T-cell (primary cell): ENCODE measurements around the gene MYLK2. TPM values are rescaled to one million over a fixed set of nuclear protein-coding genes. Genes with fewer than 3 reads are reported as not detected.
"Not testable (repeated sequence)": the region's sequence is repeated elsewhere in the genome, so short reads cannot be mapped to it uniquely, and the experiment has no call there.

Experiments
- ATAC-seq, 4 experiments: fragments of 200-7000 bp in 3 of 4; fragments of 150-1000 bp in 1 of 4; cut with Tn5 transposase; replicated peaks in 1 of 4; 1 replicate in 3 of 4; 2 replicates in 1 of 4; pipeline ENCODE4 v1.10.0; 2021; ENCODE audit warnings: moderate library complexity in 3 of 4, mild to moderate bottlenecking in 2 of 4, moderate number of reproducible peaks in 1 of 4
- CTCF ChIA-PET, 2 donors: fragments of 300-600 bp; sonication (Branson Sonifier 250); formaldehyde crosslinking; loops; one replicate each; lab custom pipeline; 2022; ENCODE audit warnings: antibody characterized with exemption in 2 of 2; lab: Charles Lee
- POLR2A ChIA-PET, 2 donors: fragments of 300-600 bp; sonication (Branson Sonifier 250); formaldehyde crosslinking; loops; one replicate each; lab custom pipeline; 2022; ENCODE audit warnings: antibody characterized with exemption in 2 of 2; lab: Charles Lee
- DNase-seq, 35 experiments: peaks; one replicate each; pipeline versions ENCODE4 v3.0.0 to v3.0.0-alpha.2; 2013 to 2023
- H3K27ac ChIP-seq: one replicate; pipeline ENCODE4 v1.5.1; 2013; ENCODE audit warnings: low read length
- H3K27me3 ChIP-seq, 2 experiments: replicated peaks in 1 of 2; 1 replicate in 1 of 2; 2 replicates in 1 of 2; pipeline versions ENCODE4 v1.6.1 to v1.7.0; 2013; ENCODE audit warnings: low read length in 1 of 2, mixed read lengths in 1 of 2; ENCODE audit not compliant: control insufficient read depth in 2 of 2, insufficient read depth in 2 of 2; ENCODE audit errors: extremely low read depth in 1 of 2
- H3K36me3 ChIP-seq, 2 donors: 1 replicate in 1 of 2; 2 replicates in 1 of 2; pipeline versions ENCODE4 v1.6.1 to v1.7.0; 2013; ENCODE audit warnings: low read length in 1 of 2; ENCODE audit not compliant: control insufficient read depth in 2 of 2, insufficient read depth in 1 of 2; ENCODE audit errors: extremely low read depth in 1 of 2
- H3K4me1 ChIP-seq, 2 experiments: 1 replicate in 1 of 2; 2 replicates in 1 of 2; pipeline versions ENCODE4 v1.6.1 to v1.7.0; 2013; ENCODE audit warnings: low read length in 2 of 2, mixed read lengths in 1 of 2; ENCODE audit not compliant: insufficient read depth in 2 of 2, control insufficient read depth in 1 of 2; ENCODE audit errors: extremely low read depth in 1 of 2
- H3K4me3 ChIP-seq, 2 donors: 1 replicate in 1 of 2; 2 replicates in 1 of 2; pipeline versions ENCODE4 v1.5.1 to v1.7.0; 2013; ENCODE audit warnings: mild to moderate bottlenecking in 2 of 2, low read length in 1 of 2, moderate library complexity in 1 of 2; ENCODE audit not compliant: control insufficient read depth in 1 of 2; ENCODE audit errors: extremely low read depth in 1 of 2
- H3K9me3 ChIP-seq: 2 replicates; pipeline ENCODE4 v1.7.0; 2013
- H3K27ac Mint-ChIP-seq, 2 donors: one replicate each; pipeline ENCODE4 v1.8.0; 2020 to 2021; ENCODE audit warnings: mild to moderate bottlenecking in 2 of 2, mixed read lengths in 2 of 2
- H3K27me3 Mint-ChIP-seq, 2 donors: one replicate each; pipeline ENCODE4 v1.8.0; 2021 to 2022; ENCODE audit warnings: mixed read lengths in 2 of 2
- H3K36me3 Mint-ChIP-seq: one replicate; pipeline ENCODE4 v1.8.0; 2021; ENCODE audit warnings: mixed read lengths
- H3K4me1 Mint-ChIP-seq, 3 donors: one replicate each; pipeline ENCODE4 v1.8.0; 2020 to 2022; ENCODE audit warnings: mixed read lengths in 3 of 3, mild to moderate bottlenecking in 1 of 3
- H3K4me3 Mint-ChIP-seq, 3 donors: one replicate each; pipeline ENCODE4 v1.8.0; 2020 to 2022; ENCODE audit warnings: mild to moderate bottlenecking in 3 of 3, mixed read lengths in 3 of 3, moderate library complexity in 3 of 3
- H3K9me3 Mint-ChIP-seq, 3 donors: one replicate each; pipeline ENCODE4 v1.8.0; 2020 to 2022; ENCODE audit warnings: mixed read lengths in 3 of 3
- WGBS: methylation state at CpG from one replicate; pipeline ENCODE4 v1.1.5; 2013; ENCODE audit warnings: missing lambda C conversion rate; ENCODE audit not compliant: insufficient coverage; 5-methylcytosine and 5-hydroxymethylcytosine counted together
- total RNA-seq, 35 experiments: library from RNA in 6 of 35; stranded (reverse) in 6 of 35; fragments of 120-200 nt in 1 of 35; gene quantifications; one replicate each; pipeline versions ENCODE4 v1.2.1 to v1.2.4 and lab custom pipeline; 2013 to 2026

MYLK2 gene
- total RNA-seq, 5 donors from 2014 or later (not counting 1 experiment from before 2014, with no cell fraction given) = not detected

- Mint-ChIP-seq H3K36me3 (no peaks in the 10 kb centered on the region), H3K4me1 (peaks cover 0 to 8% (median 2%) of the 10 kb centered on the region in 3 donors), H3K27me3 (peaks cover 0 to 5% of the 10 kb centered on the region in 2 donors), H3K4me3 (no peak overlapping the region), H3K9me3 (no peaks in the 10 kb centered on the region), H3K27ac (no peak overlapping the region)
- Histone ChIP-seq H3K36me3 (no peaks in the 10 kb centered on the region), H3K9me3 (no peaks in the 10 kb centered on the region), H3K27me3 (peaks cover 0 to 18% of the 10 kb centered on the region in 2 experiments), H3K4me3 (no peak overlapping the region), H3K27ac (no peak overlapping the region), H3K4me1 (peaks cover 0 to 10% of the 10 kb centered on the region in 2 experiments)
- ATAC-seq (no peak), DNase-seq (no peak)
- 79% methylated on average over 12 of the region's 14 CpGs for WGBS
- POLR2A ChIA-PET = no interaction called here
- CTCF ChIA-PET = no interaction called here
Measured at GRCh38 chr20:31824554-31825313, 5.6 kb downstream of the MYLK2 start.

- POLR2A ChIA-PET = no interaction called here
- CTCF ChIA-PET = no interaction called here
- Mint-ChIP-seq H3K9me3 (no peaks in the 10 kb centered on the region), H3K36me3 (no peaks in the 10 kb centered on the region), H3K4me1 (peaks cover 0 to 8% (median 2%) of the 10 kb centered on the region in 3 donors), H3K4me3 (no peak overlapping the region), H3K27ac (no peak overlapping the region), H3K27me3 (peaks cover 0 to 5% of the 10 kb centered on the region in 2 donors)
- no peak overlapping the region for H3K27ac ChIP-seq
- peaks cover 0 to 19% of the 10 kb centered on the region in 2 experiments for H3K27me3 ChIP-seq
- no peaks in the 10 kb centered on the region for H3K9me3 ChIP-seq
- H3K4me1 ChIP-seq = peaks cover 0 to 10% of the 10 kb centered on the region in 2 experiments
- WGBS = 90% methylated on average over 5 of the region's 5 CpGs
- no peaks in the 10 kb centered on the region for H3K36me3 ChIP-seq
- DNase-seq (no peak), ATAC-seq (no peak)
- H3K4me3 ChIP-seq = no peak overlapping the region
Measured at GRCh38 chr20:31826074-31826473, 6.9 kb downstream of the MYLK2 start.

DNA sequence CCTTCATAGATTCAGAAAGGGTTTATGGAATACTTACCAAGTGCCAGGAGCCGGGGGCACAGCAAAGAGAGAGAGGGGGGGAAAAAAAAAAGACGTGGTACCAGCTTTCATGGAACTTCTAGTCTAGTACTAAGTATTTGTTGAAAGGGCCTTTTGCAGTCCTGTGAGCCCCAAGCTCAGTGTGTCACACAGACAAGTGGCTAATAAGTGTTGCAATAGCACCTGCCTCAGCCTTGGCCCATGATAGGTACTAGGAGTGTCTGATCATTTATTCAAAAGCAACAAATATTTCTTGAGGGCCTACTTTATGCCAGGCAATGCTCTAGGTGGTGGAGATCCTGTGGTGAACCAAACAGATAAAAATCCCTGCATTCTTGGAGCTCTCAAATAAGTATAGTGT lies 7.9 kb downstream of the MYLK2 start:
- Histone ChIP-seq H3K27me3 (peaks cover 0 to 22% of the 10 kb centered on the region in 2 experiments), H3K27ac (no peak overlapping the region), H3K4me1 (peaks cover 0 to 10% of the 10 kb centered on the region in 2 experiments), H3K9me3 (no peaks in the 10 kb centered on the region), H3K4me3 (no peak overlapping the region), H3K36me3 (no peaks in the 10 kb centered on the region)
- Mint-ChIP-seq H3K4me3 (no peak overlapping the region), H3K9me3 (no peaks in the 10 kb centered on the region), H3K27me3 (peaks cover 0 to 3% of the 10 kb centered on the region in 2 donors), H3K36me3 (no peaks in the 10 kb centered on the region), H3K4me1 (peaks cover 0 to 8% (median 2%) of the 10 kb centered on the region in 3 donors), H3K27ac (no peak overlapping the region)
- ChIA-PET POLR2A (interaction anchor here in 1 of 2 donors (0.6 kb wide), 1 partner anchor 282 kb away, joined by 3 read pairs; the partner anchor contains the start of gene TM9SF4), CTCF (interaction anchor here in 1 of 2 donors (0.5 kb wide), 1 partner anchor 26 kb away, joined by 3 read pairs; no protein-coding TSS in a partner anchor)
- no peak for DNase-seq
- no peak for ATAC-seq
- 40% methylated on average over 1 of the region's 2 CpGs for WGBS

DNA sequence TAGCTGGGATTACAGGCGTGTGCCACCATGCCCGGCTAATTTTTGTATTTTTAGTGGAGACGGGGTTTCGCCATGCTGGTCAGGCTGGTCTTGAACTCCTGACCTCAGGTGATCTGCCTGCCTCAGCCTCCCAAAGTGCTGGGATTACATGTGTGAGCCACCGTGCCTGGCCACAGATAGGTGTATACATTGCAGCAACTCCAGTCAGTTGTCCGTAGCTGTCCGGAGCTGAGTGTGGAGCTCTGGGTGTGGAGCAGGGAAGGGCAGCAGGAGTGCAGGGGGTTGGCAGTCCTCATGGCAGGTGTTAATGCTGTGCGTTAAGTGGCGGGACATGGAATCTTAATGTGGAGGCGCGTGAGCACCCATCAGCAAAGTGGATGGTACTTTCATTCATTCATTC lies 8.9 kb downstream of the MYLK2 start:
- CTCF ChIA-PET = interaction anchor here in 1 of 2 donors (0.7 kb wide), 1 partner anchor 1133 kb away, joined by 13 read pairs; no protein-coding TSS in a partner anchor
- H3K4me1 ChIP-seq, H3K4me1 Mint-ChIP-seq, H3K36me3 Mint-ChIP-seq, H3K27ac Mint-ChIP-seq, H3K4me3 ChIP-seq, H3K27ac ChIP-seq, H3K4me3 Mint-ChIP-seq, DNase-seq, H3K9me3 Mint-ChIP-seq, ATAC-seq, POLR2A ChIA-PET, H3K36me3 ChIP-seq, H3K27me3 Mint-ChIP-seq, H3K9me3 ChIP-seq: not testable (repeated sequence)
- peaks cover 0 to 13% of the 10 kb centered on the region in 2 experiments for H3K27me3 ChIP-seq
- 98% methylated on average over 7 of the region's 11 CpGs for WGBS

- Histone ChIP-seq H3K4me3 (no peak overlapping the region), H3K9me3 (no peaks in the 10 kb centered on the region), H3K36me3 (no peaks in the 10 kb centered on the region), H3K4me1 (no peaks in the 10 kb centered on the region), H3K27me3 (peaks cover 0 to 19% of the 10 kb centered on the region in 2 experiments), H3K27ac (no peak overlapping the region)
- no peaks in the 10 kb centered on the region for H3K27me3 Mint-ChIP-seq
- ChIA-PET POLR2A (no interaction called here), CTCF (no interaction called here)
- H3K36me3 Mint-ChIP-seq = no peaks in the 10 kb centered on the region
- no peaks in the 10 kb centered on the region for H3K9me3 Mint-ChIP-seq
- H3K4me1 Mint-ChIP-seq = no peaks in the 10 kb centered on the region
- 96% methylated on average over 4 of the region's 6 CpGs for WGBS
- H3K27ac Mint-ChIP-seq = no peak overlapping the region
- ATAC-seq (no peak), DNase-seq (no peak)
- no peak overlapping the region for H3K4me3 Mint-ChIP-seq
Measured at GRCh38 chr20:31829731-31830130, 10.6 kb downstream of the MYLK2 start.

- ChIA-PET CTCF (interaction anchor here in 1 of 2 donors (0.6 kb wide), 1 partner anchor 11 kb away, joined by 3 read pairs; no protein-coding TSS in a partner anchor), POLR2A (no interaction called here)
- no peak overlapping the region for H3K27ac Mint-ChIP-seq
- Histone ChIP-seq H3K27ac (no peak overlapping the region), H3K9me3 (no peaks in the 10 kb centered on the region), H3K27me3 (peaks cover 0 to 16% of the 10 kb centered on the region in 2 experiments), H3K4me1 (peaks cover 0 to under 1% of the 10 kb centered on the region in 2 experiments), H3K4me3 (no peak overlapping the region), H3K36me3 (no peaks in the 10 kb centered on the region)
- no peak for DNase-seq
- no peak for ATAC-seq
- no peaks in the 10 kb centered on the region for H3K9me3 Mint-ChIP-seq
- no peaks in the 10 kb centered on the region for H3K36me3 Mint-ChIP-seq
- H3K4me3 Mint-ChIP-seq = no peak overlapping the region
- WGBS = 86% methylated on average over 5 of the region's 8 CpGs
- peaks cover 0 to 3% (median 0%) of the 10 kb centered on the region in 3 donors for H3K4me1 Mint-ChIP-seq
- no peaks in the 10 kb centered on the region for H3K27me3 Mint-ChIP-seq
Measured at GRCh38 chr20:31830406-31830981, 11.3 kb downstream of the MYLK2 start.
